Neutrophil (primary cell): Measurements from ENCODE around the gene TBC1D22A.

Experiments
- H3K27ac ChIP-seq: fragments of 200-600 bp; sonication (generic); 2 replicates; pipeline ENCODE4 v1.5.1; 2016; ENCODE audit warnings: mild to moderate bottlenecking, moderate library complexity
- H3K27me3 ChIP-seq: fragments of 200-600 bp; sonication (generic); 2 replicates; pipeline ENCODE4 v1.6.0; 2016; ENCODE audit warnings: mild to moderate bottlenecking
- H3K36me3 ChIP-seq: fragments of 200-600 bp; sonication (generic); 2 replicates; pipeline ENCODE4 v1.5.1; 2017
- H3K4me1 ChIP-seq, 2 experiments: fragments of 200-600 bp in 1 of 2; sonication (generic) in 1 of 2; 1 replicate in 1 of 2; 2 replicates in 1 of 2; pipeline versions ENCODE4 v1.5.1 to v1.6.1; 2013 to 2016; ENCODE audit warnings: low read depth in 1 of 2, low read length in 1 of 2, mild to moderate bottlenecking in 1 of 2, moderate library complexity in 1 of 2; ENCODE audit not compliant: control insufficient read depth in 1 of 2, insufficient read depth in 1 of 2
- H3K4me3 ChIP-seq, 2 experiments: fragments of 200-600 bp in 1 of 2; sonication (generic) in 1 of 2; 1 replicate in 1 of 2; 2 replicates in 1 of 2; pipeline ENCODE4 v1.5.1; 2013 to 2016; ENCODE audit warnings: low read depth in 1 of 2, low read length in 1 of 2, mild to moderate bottlenecking in 1 of 2, moderate library complexity in 1 of 2
- H3K9me3 ChIP-seq: fragments of 200-600 bp; sonication (generic); 2 replicates; pipeline ENCODE4 v1.5.1; 2016
- TF ChIP-seq, protein P1 (sequence below): fragments of 200-600 bp; sonication (generic); IDR thresholded peaks from 2 replicates; pipeline ENCODE4 v1.5.1; 2016; ENCODE audit warnings: antibody characterized with exemption

The TBC1D22A gene

GRCh38 chr22:47125603-47126002 is 363.2 kb downstream of the TBC1D22A start:
- H3K27me3 ChIP-seq: no peaks in the 10 kb centered on the region
- H3K4me1 ChIP-seq: no peaks in the 10 kb centered on the region
- no peak overlapping the region for H3K27ac ChIP-seq
- no peaks in the 10 kb centered on the region for H3K9me3 ChIP-seq
- H3K4me3 ChIP-seq: no peak overlapping the region
- TF ChIP-seq, protein P1, sequence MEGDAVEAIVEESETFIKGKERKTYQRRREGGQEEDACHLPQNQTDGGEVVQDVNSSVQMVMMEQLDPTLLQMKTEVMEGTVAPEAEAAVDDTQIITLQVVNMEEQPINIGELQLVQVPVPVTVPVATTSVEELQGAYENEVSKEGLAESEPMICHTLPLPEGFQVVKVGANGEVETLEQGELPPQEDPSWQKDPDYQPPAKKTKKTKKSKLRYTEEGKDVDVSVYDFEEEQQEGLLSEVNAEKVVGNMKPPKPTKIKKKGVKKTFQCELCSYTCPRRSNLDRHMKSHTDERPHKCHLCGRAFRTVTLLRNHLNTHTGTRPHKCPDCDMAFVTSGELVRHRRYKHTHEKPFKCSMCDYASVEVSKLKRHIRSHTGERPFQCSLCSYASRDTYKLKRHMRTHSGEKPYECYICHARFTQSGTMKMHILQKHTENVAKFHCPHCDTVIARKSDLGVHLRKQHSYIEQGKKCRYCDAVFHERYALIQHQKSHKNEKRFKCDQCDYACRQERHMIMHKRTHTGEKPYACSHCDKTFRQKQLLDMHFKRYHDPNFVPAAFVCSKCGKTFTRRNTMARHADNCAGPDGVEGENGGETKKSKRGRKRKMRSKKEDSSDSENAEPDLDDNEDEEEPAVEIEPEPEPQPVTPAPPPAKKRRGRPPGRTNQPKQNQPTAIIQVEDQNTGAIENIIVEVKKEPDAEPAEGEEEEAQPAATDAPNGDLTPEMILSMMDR: no peak
- peaks cover 7% of the 10 kb centered on the region for H3K36me3 ChIP-seq

DNA sequence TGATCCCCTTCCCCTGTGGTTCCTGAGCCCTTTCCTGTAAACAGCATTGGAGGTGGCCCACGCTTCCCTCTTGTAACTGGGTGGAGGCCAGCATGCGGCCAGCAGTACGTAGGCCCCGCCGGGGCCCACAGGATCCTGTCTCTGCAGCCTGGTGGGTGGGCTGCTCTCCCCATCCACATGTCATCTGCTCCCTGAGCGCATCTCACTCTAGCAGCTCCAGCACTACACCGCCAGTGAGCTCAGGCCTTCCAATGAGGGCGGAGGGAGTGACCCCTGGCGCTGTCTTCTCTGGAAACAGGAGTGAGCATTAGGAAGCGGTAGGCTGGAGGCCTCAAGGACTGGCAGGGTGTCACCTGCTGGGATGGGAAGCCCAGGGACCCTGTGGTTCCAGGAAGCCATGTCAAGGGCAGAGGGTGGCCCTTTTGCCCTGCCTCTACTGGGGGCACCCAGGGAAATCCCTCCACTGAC is 363.9 kb downstream of the TBC1D22A start:
- TF ChIP-seq, protein P1: no peak
- no peak overlapping the region for H3K27ac ChIP-seq
- peaks cover 7% of the 10 kb centered on the region for H3K36me3 ChIP-seq
- no peaks in the 10 kb centered on the region for H3K9me3 ChIP-seq
- H3K27me3 ChIP-seq: no peaks in the 10 kb centered on the region
- no peak overlapping the region for H3K4me3 ChIP-seq
- H3K4me1 ChIP-seq: no peaks in the 10 kb centered on the region

- no peaks in the 10 kb centered on the region for H3K4me1 ChIP-seq
- TF ChIP-seq, protein P1: no peak
- H3K36me3 ChIP-seq: peaks cover 7% of the 10 kb centered on the region
- no peaks in the 10 kb centered on the region for H3K9me3 ChIP-seq
- no peak overlapping the region for H3K27ac ChIP-seq
- H3K4me3 ChIP-seq: no peak overlapping the region
- H3K27me3 ChIP-seq: no peaks in the 10 kb centered on the region
These were observed 365.0 kb downstream of the TBC1D22A start for GRCh38 chr22:47127441-47127871.

GRCh38 chr22:47128216-47128615 is 365.8 kb downstream of the TBC1D22A start:
- Histone ChIP-seq H3K27ac (no peak overlapping the region), H3K4me3 (no peak overlapping the region), H3K36me3 (peaks cover 7% of the 10 kb centered on the region), H3K27me3 (no peaks in the 10 kb centered on the region), H3K4me1 (no peaks in the 10 kb centered on the region), H3K9me3 (no peaks in the 10 kb centered on the region)
- TF ChIP-seq, protein P1: no peak

DNA sequence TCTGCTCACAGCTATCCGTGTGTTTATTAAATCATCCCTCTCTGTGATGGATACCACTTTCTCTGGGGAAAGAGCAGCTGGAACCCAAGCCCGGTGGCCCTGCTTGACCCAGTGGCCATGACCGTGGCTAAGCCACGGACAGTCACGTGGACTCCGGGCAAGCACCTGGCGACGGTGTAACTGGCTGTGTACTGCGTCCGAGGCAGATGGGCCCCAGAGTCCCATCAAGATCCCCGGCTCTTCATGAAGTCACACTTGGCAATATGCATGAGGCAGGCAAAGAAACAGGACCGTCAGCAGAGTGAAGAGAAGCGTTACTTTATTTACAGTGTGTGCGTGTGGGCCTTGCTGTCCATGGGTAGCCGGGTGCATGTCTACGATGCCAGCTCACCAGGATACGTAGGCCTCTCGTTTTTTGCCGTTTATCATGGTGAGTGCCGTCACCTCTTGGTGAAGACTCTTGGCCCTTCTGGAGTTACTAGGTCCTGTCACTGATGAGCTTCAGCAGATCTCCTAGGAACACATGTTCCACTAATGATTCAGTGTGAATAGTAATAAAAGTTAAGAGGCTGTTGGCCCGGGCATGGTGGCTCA is 366.3 kb downstream of the TBC1D22A start:
- no peaks in the 10 kb centered on the region for H3K4me1 ChIP-seq

More for the DNA sequence above, 366.3 kb downstream of the TBC1D22A start:
- no peaks in the 10 kb centered on the region for H3K9me3 ChIP-seq
- H3K27me3 ChIP-seq: no peaks in the 10 kb centered on the region
- H3K36me3 ChIP-seq: peaks cover 7% of the 10 kb centered on the region
- H3K27ac ChIP-seq: no peak overlapping the region
- TF ChIP-seq, protein P1: no peak
- H3K4me3 ChIP-seq: no peak overlapping the region
